Muscle of back (tissue), 11 donors: Measurements from ENCODE around the gene KCNA10. TPM values are rescaled to one million over a fixed set of nuclear protein-coding genes. Genes with fewer than 3 reads are reported as not detected.

Source experiments
- DNase-seq, 3 donors: peaks; one replicate each; pipeline versions ENCODE4 v3.0.0 to v3.0.0-alpha.2; 2013
- polyA plus RNA-seq, 10 donors: library from polyadenylated mRNA; unstranded; fragments of 120-200 nt; gene quantifications; one replicate each; pipeline ENCODE4 v1.2.1, GENCODE V29; 2013; ENCODE audit not compliant: insufficient read length in 10 of 10

KCNA10 gene
- polyA plus RNA-seq, 10 donors, result 0.10 to 1.1 (median 0.52) TPM

GRCh38 chr1:110501488-110502132 is 17.4 kb downstream of the KCNA10 start:
- no peak for DNase-seq

- no peak for DNase-seq
Measured at GRCh38 chr1:110498270-110498669, 20.7 kb downstream of the KCNA10 start.

GRCh38 chr1:110495926-110496600 is 22.9 kb downstream of the KCNA10 start:
- DNase-seq, result peak; percentile 41 to 80 (median 74)

- no peak for DNase-seq
Measured at GRCh38 chr1:110494522-110495406, 24.2 kb downstream of the KCNA10 start.

GRCh38 chr1:110494036-110494435 is 24.9 kb downstream of the KCNA10 start:
- DNase-seq, result no peak

- no peak for DNase-seq
Measured at GRCh38 chr1:110493059-110493699, 25.8 kb downstream of the KCNA10 start.

GRCh38 chr1:110492573-110492972 is 26.4 kb downstream of the KCNA10 start:
- no peak for DNase-seq

- DNase-seq, result no peak
Measured at GRCh38 chr1:110490791-110491451, 28.1 kb downstream of the KCNA10 start.

- DNase-seq, result no peak
Measured at GRCh38 chr1:110489973-110490542, 28.9 kb downstream of the KCNA10 start.

GRCh38 chr1:110489406-110489805 is 29.6 kb downstream of the KCNA10 start:
- DNase-seq, result no peak

- DNase-seq, result no peak
Measured at GRCh38 chr1:110488867-110489266, 30.1 kb downstream of the KCNA10 start.

GRCh38 chr1:110488161-110488560 is 30.8 kb downstream of the KCNA10 start:
- no peak for DNase-seq

GRCh38 chr1:110487726-110488125 is 31.2 kb downstream of the KCNA10 start:
- no peak for DNase-seq

- DNase-seq, result no peak
Measured at GRCh38 chr1:110485725-110486124, 33.2 kb downstream of the KCNA10 start.

GRCh38 chr1:110484801-110485200 is 34.2 kb downstream of the KCNA10 start:
- no peak for DNase-seq

GRCh38 chr1:110483308-110483685 is 35.7 kb downstream of the KCNA10 start:
- DNase-seq, result no peak

- no peak for DNase-seq
Measured at GRCh38 chr1:110482662-110483307, 36.2 kb downstream of the KCNA10 start.

GRCh38 chr1:110481968-110482623 is 36.9 kb downstream of the KCNA10 start:
- no peak for DNase-seq

- DNase-seq, result no peak
Measured at GRCh38 chr1:110480356-110481096, 38.4 kb downstream of the KCNA10 start.
